Activated gamma-delta T cell treated with Interleukin-2 at 50 U/mL for 16 hours (primary cell): ENCODE measurements around the gene RTEL1.

Experiments
- DNase-seq: peaks from one replicate; pipeline ENCODE4 v3.0.0-alpha.2; 2020

Gene RTEL1

GRCh38 chr20:63672666-63673065 is 14.6 kb downstream of the RTEL1 start:
- no peak for DNase-seq

DNA sequence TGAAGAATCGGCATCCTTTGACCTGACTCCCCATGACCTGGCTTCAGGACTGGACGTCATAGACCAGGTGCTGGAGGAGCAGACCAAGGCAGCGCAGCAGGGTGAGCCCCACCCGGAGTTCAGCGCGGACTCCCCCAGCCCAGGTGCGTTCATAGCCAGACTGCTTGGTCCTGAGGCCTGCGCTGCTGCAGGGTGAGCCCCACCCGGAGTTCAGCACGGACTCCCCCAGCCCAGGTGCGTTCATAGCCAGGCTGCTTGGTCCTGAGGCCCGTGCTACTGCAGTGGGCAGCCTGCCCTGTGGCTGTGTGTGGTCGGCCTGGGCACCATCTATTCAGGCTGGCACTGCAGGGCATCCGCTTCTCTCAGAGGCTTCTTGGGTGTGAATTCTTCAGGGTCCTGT is 15.8 kb downstream of the RTEL1 start:
- no peak for DNase-seq

- DNase-seq, result no peak
These were observed 17.7 kb downstream of the RTEL1 start for GRCh38 chr20:63675681-63676368.

DNA sequence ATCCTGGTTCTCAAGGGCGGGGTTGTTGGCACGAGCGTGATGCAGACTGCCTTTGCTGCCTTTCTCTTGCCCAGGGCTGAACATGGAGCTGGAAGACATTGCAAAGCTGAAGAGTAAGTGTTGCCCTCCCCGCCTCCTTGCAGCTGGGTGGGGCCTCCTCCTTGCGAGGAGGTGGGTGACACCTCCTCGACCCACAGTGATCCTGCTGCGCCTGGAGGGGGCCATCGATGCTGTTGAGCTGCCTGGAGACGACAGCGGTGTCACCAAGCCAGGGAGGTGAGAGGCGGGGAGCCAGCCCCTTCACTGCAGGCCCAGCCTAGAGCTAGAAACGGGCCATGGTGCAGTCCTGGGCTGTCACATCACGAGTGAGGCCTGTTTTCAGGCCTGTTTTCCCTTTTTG is 20.0 kb downstream of the RTEL1 start:
- no peak for DNase-seq

GRCh38 chr20:63678667-63679465 is 20.8 kb downstream of the RTEL1 start:
- no peak for DNase-seq

DNA sequence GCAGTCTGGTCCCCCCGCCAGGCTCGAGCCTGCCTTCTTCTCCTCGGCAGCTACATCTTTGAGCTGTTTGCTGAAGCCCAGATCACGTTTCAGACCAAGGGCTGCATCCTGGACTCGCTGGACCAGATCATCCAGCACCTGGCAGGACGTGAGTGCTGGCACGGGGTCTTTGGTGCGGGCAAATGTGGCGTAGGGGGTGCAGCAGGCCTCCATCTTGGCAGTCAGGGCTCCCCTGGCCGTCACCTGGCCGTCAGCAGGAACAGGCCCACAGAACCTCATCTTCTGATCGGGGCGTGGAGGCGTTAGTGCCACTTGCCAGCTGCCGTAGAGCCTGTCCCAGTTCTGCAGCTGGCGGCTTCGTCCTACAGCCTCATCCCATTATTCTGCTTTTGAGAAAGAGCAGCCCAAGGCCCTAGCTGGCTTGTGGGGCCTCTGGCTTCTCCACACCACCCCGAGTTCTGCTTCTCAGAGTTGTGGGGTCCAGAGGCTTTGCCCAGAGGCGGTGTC is 21.7 kb downstream of the RTEL1 start:
- no peak for DNase-seq

DNA sequence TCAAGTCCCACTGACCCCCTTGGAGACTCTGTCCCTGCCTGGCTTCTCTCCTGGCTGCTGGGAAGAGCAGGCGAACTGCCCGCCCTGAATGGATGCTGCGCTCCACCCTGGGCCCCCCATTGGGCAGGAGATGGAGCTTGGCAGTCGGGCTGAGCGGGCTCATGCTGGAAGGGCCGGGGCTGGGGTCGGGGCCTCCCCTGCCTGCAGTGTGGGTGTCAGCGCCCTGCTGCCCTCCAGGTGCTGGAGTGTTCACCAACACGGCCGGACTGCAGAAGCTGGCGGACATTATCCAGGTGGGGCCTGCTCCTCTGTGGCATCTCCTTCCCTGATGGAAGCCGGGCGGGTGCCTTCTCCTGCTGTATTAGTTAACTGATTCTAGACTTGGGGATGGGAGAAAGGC is 22.3 kb downstream of the RTEL1 start:
- DNase-seq, result no peak

DNA sequence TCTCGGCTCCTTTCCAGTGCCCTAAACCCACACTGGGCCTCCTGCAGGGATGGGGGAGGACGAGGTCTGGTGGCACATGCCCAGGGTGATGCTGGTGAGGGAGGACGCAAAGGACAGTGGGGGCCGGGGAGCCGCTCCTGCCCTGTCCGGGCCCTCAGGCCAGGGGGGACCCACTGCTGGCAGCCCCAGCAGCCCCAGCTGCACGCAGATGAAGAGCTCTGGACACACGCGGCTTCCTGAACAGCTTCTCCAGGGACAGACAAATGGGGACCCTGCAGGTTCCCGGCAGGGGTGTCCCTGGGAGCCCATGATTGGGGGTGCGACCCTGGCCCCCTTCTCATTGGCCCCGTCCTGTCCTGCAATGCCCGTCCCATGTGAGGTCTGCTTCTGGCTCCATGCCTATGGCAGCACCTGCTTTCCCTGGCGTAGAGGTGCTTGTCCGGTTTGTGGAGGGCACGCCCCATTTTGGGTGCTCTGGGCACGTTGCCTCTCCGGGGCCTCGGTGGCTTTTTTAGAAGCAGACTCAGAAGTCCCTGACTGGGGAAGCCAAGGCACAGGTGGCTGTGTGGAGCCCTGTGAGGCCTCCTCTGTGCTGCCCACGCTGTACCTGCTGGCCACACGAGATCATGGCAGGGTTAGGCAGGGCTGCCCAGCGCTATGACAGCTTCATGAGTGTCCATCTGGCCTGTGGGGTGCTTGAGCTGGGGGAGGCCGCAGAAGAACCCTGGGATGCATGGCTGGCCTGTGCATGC is 22.9 kb downstream of the RTEL1 start:
- DNase-seq, result no peak

DNA sequence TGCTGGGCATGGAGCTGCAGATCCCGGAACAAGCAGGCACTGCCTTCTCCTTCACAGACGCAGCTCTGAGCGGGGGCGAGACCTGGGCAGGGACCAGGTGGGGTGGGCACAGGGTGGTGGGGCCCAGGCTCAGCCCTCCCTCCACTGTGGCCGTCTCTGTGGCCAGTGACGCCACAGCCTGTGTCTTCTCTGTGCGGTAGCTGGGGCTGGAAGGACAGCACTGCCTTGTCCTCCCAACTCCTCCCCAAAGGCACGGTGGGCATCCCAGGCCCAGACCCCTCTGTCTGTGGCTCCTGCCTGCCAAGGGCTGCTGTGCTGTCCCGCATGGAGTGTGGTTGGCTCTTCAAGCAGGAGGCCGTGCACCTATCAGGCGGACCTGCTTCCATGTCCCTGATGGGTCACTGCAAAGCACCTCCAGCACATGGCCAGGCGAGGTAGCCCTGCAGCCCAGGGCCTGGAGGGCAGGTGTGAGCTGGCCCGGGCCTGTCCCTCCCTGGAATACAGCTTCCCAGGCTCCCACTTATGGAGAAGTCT is 23.6 kb downstream of the RTEL1 start:
- no peak for DNase-seq

DNA sequence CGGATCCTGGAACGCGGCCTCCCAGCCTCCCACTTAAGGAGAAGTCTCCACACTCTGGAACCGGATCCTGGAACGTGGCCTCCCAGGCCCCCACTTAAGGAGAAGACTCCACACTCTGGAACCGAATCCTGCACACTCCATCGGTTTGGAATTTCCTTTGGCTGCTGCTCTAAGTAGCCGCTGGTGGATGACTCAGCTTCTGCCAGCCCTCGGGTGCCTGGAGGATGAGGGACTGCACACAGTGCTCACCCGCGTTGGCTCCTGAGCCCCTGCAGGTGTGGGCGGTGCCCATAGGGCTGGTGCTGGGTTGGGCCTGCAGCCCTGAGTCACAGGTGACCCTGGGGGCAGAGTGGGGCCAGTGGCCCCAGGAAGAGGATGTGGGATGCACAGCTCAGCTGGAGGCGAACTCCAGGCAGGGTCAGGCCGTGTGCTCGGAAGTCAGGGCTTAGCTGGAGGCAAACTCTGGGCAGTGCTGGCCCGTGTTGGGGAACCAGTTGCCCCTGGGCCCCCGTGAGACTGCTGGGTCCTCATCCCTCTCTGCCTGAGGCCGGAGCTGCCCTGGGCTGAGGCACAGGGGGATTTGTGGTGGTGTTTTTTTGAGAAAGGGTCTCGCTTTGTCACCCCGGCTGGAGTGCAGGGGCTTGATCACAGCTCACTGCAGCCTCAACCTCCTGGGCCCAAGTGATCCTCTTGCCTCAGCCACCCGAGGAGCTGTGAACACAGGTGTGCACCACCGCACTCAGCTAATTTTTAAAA is 24.4 kb downstream of the RTEL1 start:
- DNase-seq, result no peak

DNA sequence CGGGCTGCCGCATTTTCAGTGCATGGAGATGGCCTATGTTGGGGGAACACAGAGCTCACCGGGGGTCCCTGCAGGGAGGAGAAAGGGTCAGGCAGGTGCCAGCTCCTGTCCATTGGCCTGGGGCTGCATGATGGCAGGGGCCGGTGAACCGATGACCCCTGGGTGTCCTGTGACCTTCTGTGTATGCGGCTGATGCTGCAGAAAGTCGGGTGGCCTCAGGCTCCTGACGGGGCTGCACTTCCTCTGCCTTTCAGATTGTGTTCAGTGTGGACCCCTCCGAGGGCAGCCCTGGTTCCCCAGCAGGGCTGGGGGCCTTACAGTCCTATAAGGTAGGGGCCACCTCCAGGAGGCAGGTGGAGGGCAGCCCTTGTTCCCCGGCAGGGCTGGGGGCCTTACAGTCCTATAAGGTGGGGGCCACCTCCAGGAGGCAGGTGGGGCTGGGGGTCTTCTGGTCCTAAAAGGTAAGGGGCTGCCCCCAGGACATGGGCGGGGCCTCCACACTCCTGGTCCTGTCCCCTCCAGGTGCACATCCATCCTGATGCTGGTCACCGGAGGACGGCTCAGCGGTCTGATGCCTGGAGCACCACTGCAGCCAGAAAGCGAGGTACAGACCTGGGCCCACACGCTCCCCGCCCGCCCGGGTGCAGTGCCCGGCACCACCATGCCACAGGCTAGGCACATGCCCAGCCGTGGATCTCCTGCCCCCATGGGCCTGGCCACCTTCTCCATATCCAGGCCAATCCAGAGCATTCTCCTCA is 27.3 kb downstream of the RTEL1 start:
- DNase-seq, result no peak

GRCh38 chr20:63686094-63686491 is 28.0 kb downstream of the RTEL1 start:
- DNase-seq, result no peak

DNA sequence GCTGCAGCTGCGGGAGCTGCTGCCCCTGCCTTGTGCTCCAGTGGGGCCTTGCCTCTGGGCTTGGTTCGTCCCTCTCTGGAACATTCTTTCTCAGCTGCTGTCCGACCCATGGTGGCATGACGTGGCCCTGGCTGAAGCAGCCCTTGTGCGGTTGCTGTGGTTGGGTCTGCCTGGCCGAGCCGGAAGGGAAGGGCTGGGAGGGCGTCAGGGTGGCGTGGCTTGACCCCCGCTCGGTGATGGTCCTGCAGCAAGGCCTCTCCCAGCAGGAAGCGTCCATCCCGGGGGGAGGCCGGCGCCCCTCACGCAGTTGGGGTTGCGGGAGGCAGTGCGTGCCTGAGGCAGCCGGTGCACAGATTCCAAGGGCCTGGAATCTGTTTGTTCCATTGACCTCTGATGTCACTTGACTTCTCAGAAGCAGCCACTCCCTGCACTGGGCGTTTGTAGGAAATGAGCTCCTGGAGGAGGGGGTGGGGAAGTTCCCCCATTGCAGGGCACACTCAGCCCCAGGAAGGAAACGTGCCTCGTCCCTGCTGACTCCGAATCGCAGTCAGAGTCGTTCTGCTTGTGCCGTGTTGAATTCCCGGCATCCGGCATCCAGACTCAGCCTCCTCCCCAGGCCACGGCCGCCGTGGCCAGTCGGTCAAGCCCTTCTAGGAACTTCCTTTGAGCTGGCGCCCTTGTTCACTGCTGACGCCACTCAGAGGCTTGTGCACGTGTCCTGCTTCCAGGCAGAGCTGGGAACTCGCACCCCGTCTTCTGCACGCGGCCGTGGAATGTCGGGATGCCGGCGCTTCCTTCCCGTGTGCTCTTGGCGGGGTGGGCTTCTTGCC is 28.6 kb downstream of the RTEL1 start:
- DNase-seq, result no peak

- no peak for DNase-seq
These were observed 29.5 kb downstream of the RTEL1 start for GRCh38 chr20:63687419-63688178.

- no peak for DNase-seq
These were observed 30.3 kb downstream of the RTEL1 start for GRCh38 chr20:63688228-63689045.

- no peak for DNase-seq
These were observed 31.2 kb downstream of the RTEL1 start for GRCh38 chr20:63689046-63690002.

DNA sequence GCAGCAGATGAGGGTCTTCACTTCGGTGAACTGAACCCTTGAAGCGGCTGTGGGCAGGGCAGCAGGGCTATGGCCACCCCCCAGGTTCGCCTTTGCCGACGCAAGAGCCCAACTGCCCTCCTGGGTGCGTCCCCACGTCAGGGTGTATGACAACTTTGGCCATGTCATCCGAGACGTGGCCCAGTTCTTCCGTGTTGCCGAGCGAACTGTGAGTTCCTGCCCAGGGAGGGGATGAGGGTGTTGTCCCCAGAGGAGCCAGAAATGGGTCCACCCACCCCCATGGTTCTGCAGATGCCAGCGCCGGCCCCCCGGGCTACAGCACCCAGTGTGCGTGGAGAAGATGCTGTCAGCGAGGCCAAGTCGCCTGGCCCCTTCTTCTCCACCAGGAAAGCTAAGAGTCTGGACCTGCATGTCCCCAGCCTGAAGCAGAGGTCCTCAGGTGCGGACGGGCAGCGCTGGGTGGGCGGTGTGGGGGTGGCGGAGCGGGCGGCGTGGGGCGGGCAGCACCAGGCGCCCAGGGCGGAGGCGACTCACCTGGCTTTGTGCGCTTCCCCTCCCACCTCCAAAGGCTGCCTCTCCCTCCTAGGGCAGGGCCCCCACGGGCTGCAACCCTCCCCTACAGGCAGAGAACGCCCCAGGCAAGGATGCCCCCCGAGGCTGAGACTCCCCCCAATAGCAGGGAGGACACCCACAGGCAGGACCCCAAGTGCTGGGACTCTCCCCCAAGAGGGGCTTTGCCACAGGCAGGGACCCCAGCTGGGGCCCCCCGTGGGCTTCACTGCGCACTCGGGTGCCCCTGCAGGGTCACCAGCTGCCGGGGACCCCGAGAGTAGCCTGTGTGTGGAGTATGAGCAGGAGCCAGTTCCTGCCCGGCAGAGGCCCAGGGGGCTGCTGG is 32.1 kb downstream of the RTEL1 start:
- peak; percentile 3 for DNase-seq
